NCI-H1092 treated with DMSO at 0.1 percent for 48 hours (cell line): ENCODE data around the gene ZNF865.

Experiments
- DNase-seq: peaks from one replicate; lab custom pipeline; 2025; lab: John Stamatoyannopoulos, UW

ZNF865 gene

GRCh38 chr19:55586976-55587668, 18.3 kb upstream of the ZNF865 start:
- DNase-seq = peak; percentile 89

GRCh38 chr19:55588738-55589137, 16.7 kb upstream of the ZNF865 start:
- DNase-seq = no peak

GRCh38 chr19:55590109-55590508, 15.3 kb upstream of the ZNF865 start:
- no peak for DNase-seq

- DNase-seq = no peak
These were observed 14.8 kb upstream of the ZNF865 start for GRCh38 chr19:55590617-55591016.

- no peak for DNase-seq
These were observed 13.9 kb upstream of the ZNF865 start for GRCh38 chr19:55591555-55591954.

- no peak for DNase-seq
These were observed 12.9 kb upstream of the ZNF865 start for GRCh38 chr19:55592391-55593090.

- DNase-seq = no peak
These were observed 12.2 kb upstream of the ZNF865 start for GRCh38 chr19:55593096-55593772.

- DNase-seq = no peak
These were observed 10.4 kb upstream of the ZNF865 start for GRCh38 chr19:55594996-55595545.

- DNase-seq = no peak
These were observed 9.1 kb upstream of the ZNF865 start for GRCh38 chr19:55596304-55596703.

- DNase-seq = no peak
These were observed 7.9 kb upstream of the ZNF865 start for GRCh38 chr19:55597501-55597921.

- DNase-seq = no peak
These were observed 7.4 kb upstream of the ZNF865 start for GRCh38 chr19:55598034-55598433.

- DNase-seq = peak; percentile 85
These were observed 6.6 kb upstream of the ZNF865 start for GRCh38 chr19:55598719-55599467.

GRCh38 chr19:55599468-55599841, 6.0 kb upstream of the ZNF865 start, which contains the start of gene FIZ1:
Gene FIZ1, minus strand, starts transcription at chr19:55599517. Its CDS starts 1,652 bp downstream, at chr19:55597865.
- DNase-seq = peak; percentile 97

GRCh38 chr19:55599842-55600661, 5.4 kb upstream of the ZNF865 start, which contains the start of gene ZNF524:
Gene ZNF524, plus strand, starts transcription at chr19:55600288. Its CDS starts 1,825 bp downstream, at chr19:55602113.
- DNase-seq = peak; percentile 97

GRCh38 chr19:55600662-55601028, 4.8 kb upstream of the ZNF865 start:
- DNase-seq = no peak

GRCh38 chr19:55601084-55601483, 4.4 kb upstream of the ZNF865 start:
- no peak for DNase-seq

- DNase-seq = no peak
These were observed 3.1 kb upstream of the ZNF865 start for GRCh38 chr19:55602104-55603001.

GRCh38 chr19:55603115-55603514, 2.3 kb upstream of the ZNF865 start:
- no peak for DNase-seq

- no peak for DNase-seq
These were observed 1.7 kb upstream of the ZNF865 start for GRCh38 chr19:55603581-55604292.
